Upper lobe of left lung (tissue), 6 donors: ENCODE data around the gene AP3M1. TPM values are rescaled to one million over a fixed set of nuclear protein-coding genes. Genes with fewer than 3 reads are reported as not detected.

Experiments
- ATAC-seq, 2 donors: fragments of 200-7000 bp; cut with Tn5 transposase; one replicate each; pipeline ENCODE4 v1.9.1; 2022; ENCODE audit warnings: mild to moderate bottlenecking in 2 of 2, moderate library complexity in 2 of 2; ENCODE audit not compliant: low FRiP score in 2 of 2
- DNase-seq, 2 donors: peaks; one replicate each; pipeline ENCODE4 v3.0.0-alpha.2; 2019 to 2020
- H3K27ac ChIP-seq, 4 donors: fragments of 200-600 bp; sonication (generic); one replicate each; pipeline ENCODE4 v1.5.1; 2016 to 2019
- H3K27me3 ChIP-seq, 4 donors: fragments of 200-600 bp; sonication (generic); one replicate each; pipeline ENCODE4 v1.5.1; 2017 to 2019
- H3K36me3 ChIP-seq, 4 donors: fragments of 200-600 bp; sonication (generic); one replicate each; pipeline ENCODE4 v1.5.1; 2016 to 2019
- H3K4me1 ChIP-seq, 4 donors: fragments of 200-600 bp; sonication (generic); one replicate each; pipeline ENCODE4 v1.5.1; 2018 to 2019
- H3K4me3 ChIP-seq, 4 donors: fragments of 200-600 bp; sonication (generic); one replicate each; pipeline ENCODE4 v1.5.1; 2017 to 2019; ENCODE audit warnings: mild to moderate bottlenecking in 2 of 4, moderate library complexity in 1 of 4
- H3K9me3 ChIP-seq, 4 donors: fragments of 200-600 bp; sonication (generic); one replicate each; pipeline ENCODE4 v1.5.1; 2018 to 2019
- CTCF ChIP-seq, 6 experiments: fragments of 450-650 bp in 4 of 6; fragments of 200-600 bp in 2 of 6; sonication (generic) in 2 of 6; IDR thresholded peaks; one replicate each; pipeline ENCODE4 v1.5.1; 2016 to 2019; ENCODE audit warnings: antibody characterized with exemption in 6 of 6
- EP300 ChIP-seq, 4 donors: sonication (generic); formaldehyde crosslinking; IDR thresholded peaks; one replicate each; pipeline ENCODE4 v1.5.1; 2017; ENCODE audit warnings: antibody characterized with exemption in 4 of 4, control low read depth in 2 of 4
- POLR2A ChIP-seq, 4 donors: fragments of 450-650 bp; IDR thresholded peaks; one replicate each; pipeline ENCODE4 v1.5.1; 2016 to 2017; ENCODE audit warnings: antibody characterized with exemption in 4 of 4, mild to moderate bottlenecking in 2 of 4
- POLR2AphosphoS5 ChIP-seq, 2 donors: sonication (generic); formaldehyde crosslinking; IDR thresholded peaks; one replicate each; pipeline ENCODE4 v1.5.1; 2017; ENCODE audit warnings: antibody characterized with exemption in 2 of 2
- WGBS, 2 donors: methylation state at CpG; one replicate each; pipeline ENCODE4 v1.1.5; 2017 to 2018; 5-methylcytosine and 5-hydroxymethylcytosine counted together
- total RNA-seq, 6 donors: library from RNA; depleted of rRNA in 4 of 6; stranded (reverse); fragments of >200 nt in 4 of 6; gene quantifications; one replicate each; pipeline versions ENCODE4 v1.1.0 to v1.2.1, GENCODE V29; 2016 to 2021
- donor health status: DM: no; HTN: no; CAD: no; lungs with moderate emphysema.
- donor health status: DM: no; HTN: yes; CAD: no; lungs with severe emphysema.

AP3M1 gene
- total RNA-seq, 6 donors from 2014 or later, result 11.4 to 36.1 (median 25.3) TPM

DNA sequence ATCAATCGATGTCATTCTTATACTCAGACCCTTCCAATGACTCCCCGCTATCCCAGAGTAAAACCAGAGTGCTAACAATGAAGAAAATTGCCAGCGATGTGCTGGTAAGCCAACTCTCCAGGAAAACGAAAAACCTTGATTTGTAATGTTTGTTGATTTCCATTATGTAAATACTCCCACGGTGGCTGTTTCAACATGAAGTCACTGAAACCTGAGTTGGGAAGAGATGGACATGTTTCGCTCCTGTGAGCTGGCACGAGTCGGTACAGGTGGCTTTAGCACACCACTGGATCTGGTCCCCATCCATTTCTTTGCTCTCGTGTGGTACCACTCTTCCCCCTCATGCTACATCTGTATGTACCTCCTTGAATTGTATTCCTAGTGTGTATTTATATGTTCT is 52.9 kb downstream of the AP3M1 start:
- Histone ChIP-seq H3K27me3 (no peaks in the 10 kb centered on the region), H3K36me3 (peaks cover 16 to 99% (median 85%) of the 10 kb centered on the region in 4 donors), H3K4me1 (no peaks in the 10 kb centered on the region), H3K4me3 (no peak overlapping the region), H3K9me3 (no peaks in the 10 kb centered on the region), H3K27ac (no peak overlapping the region)
- DNase-seq, result no peak
- TF ChIP-seq POLR2AphosphoS5 (IDR thresholded peaks at IDR 0.05), result no peak
- no peak for TF ChIP-seq POLR2A (IDR thresholded peaks at IDR 0.05)
- TF ChIP-seq CTCF (IDR thresholded peaks at IDR 0.05), result no peak
- TF ChIP-seq EP300 (IDR thresholded peaks at IDR 0.05), result no peak
- ATAC-seq, result no peak
- WGBS, 2 donors, result 83 to 91% methylated on average over 9 of the region's 9 CpGs

DNA sequence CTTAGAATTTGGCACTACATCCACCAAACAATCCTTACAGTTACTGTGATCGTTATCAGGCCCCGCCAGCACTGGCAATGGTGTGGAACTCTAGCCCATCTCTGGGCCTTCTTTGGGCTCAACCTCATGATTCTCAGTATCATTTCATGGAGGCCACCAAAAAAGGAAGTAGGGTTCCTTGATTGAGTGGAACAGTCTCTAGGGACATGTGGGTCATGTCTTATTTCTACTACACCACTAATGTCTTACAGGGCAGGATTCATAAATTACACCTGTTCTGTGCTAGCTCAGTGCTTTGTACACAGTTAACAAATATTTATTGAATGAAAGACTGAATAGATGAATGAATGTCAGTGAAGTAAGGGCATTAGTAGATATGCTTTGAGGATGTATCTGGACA is 53.9 kb downstream of the AP3M1 start:
- Histone ChIP-seq H3K36me3 (peaks cover 16 to 99% (median 82%) of the 10 kb centered on the region in 4 donors), H3K4me3 (no peak overlapping the region), H3K27me3 (no peaks in the 10 kb centered on the region), H3K27ac (no peak overlapping the region), H3K9me3 (no peaks in the 10 kb centered on the region), H3K4me1 (no peaks in the 10 kb centered on the region)
- WGBS, 2 donors, result 98 to 100% methylated on average over 2 of the region's 2 CpGs
- DNase-seq (no peak), ATAC-seq (no peak)
- TF ChIP-seq EP300 (IDR thresholded peaks at IDR 0.05), result no peak

GRCh38 chr10:74094231-74094630 is 56.4 kb downstream of the AP3M1 start:
- TF ChIP-seq POLR2A (IDR thresholded peaks at IDR 0.05), result no peak
- TF ChIP-seq POLR2AphosphoS5 (IDR thresholded peaks at IDR 0.05), result no peak
- TF ChIP-seq EP300 (IDR thresholded peaks at IDR 0.05), result no peak
- TF ChIP-seq CTCF (IDR thresholded peaks at IDR 0.05), result no peak
- DNase-seq (no peak), ATAC-seq (no peak)
- Histone ChIP-seq H3K27me3 (no peaks in the 10 kb centered on the region), H3K4me1 (no peaks in the 10 kb centered on the region), H3K9me3 (no peaks in the 10 kb centered on the region), H3K36me3 (peaks cover 15 to 100% (median 76%) of the 10 kb centered on the region in 4 donors), H3K27ac (no peak overlapping the region), H3K4me3 (no peak overlapping the region)
- 92 to 98% methylated on average over 7 of the region's 7 CpGs for WGBS, 2 donors

GRCh38 chr10:74093530-74094164 is 57.0 kb downstream of the AP3M1 start:
- Histone ChIP-seq H3K27me3 (no peaks in the 10 kb centered on the region), H3K36me3 (peaks cover 12 to 100% (median 70%) of the 10 kb centered on the region in 4 donors), H3K4me1 (peaks cover 0 to 5% (median 2%) of the 10 kb centered on the region in 4 donors), H3K27ac (no peak overlapping the region), H3K4me3 (no peak overlapping the region), H3K9me3 (no peaks in the 10 kb centered on the region)
- DNase-seq, result no peak
- 96 to 100% methylated on average over 4 of the region's 4 CpGs for WGBS, 2 donors
- ATAC-seq, result no peak
- TF ChIP-seq EP300 (IDR thresholded peaks at IDR 0.05) (no peak), POLR2A (IDR thresholded peaks at IDR 0.05) (no peak), POLR2AphosphoS5 (IDR thresholded peaks at IDR 0.05) (no peak), CTCF (IDR thresholded peaks at IDR 0.05) (no peak)

- DNase-seq (no peak), ATAC-seq (no peak)
- Histone ChIP-seq H3K9me3 (no peaks in the 10 kb centered on the region), H3K4me1 (peaks cover 0 to 5% (median 2%) of the 10 kb centered on the region in 4 donors), H3K36me3 (peaks cover 8 to 90% (median 57%) of the 10 kb centered on the region in 4 donors), H3K4me3 (no peak overlapping the region), H3K27ac (no peak overlapping the region), H3K27me3 (no peaks in the 10 kb centered on the region)
- WGBS, 2 donors, result 89 to 93% methylated on average over 3 of the region's 3 CpGs
- TF ChIP-seq POLR2AphosphoS5 (IDR thresholded peaks at IDR 0.05), result no peak
- no peak for TF ChIP-seq EP300 (IDR thresholded peaks at IDR 0.05)
- no peak for TF ChIP-seq CTCF (IDR thresholded peaks at IDR 0.05)
- no peak for TF ChIP-seq POLR2A (IDR thresholded peaks at IDR 0.05)
Measured at GRCh38 chr10:74092372-74092771, 58.3 kb downstream of the AP3M1 start.
